HG03565 (cell line): ENCODE results near the gene TRAF1.
"Not testable (repeated sequence)": the region's sequence is repeated elsewhere in the genome, so short reads cannot be mapped to it uniquely, and the experiment has no call there.

Source experiments
- ATAC-seq: cut with Tn5 transposase; IDR thresholded peaks from one replicate; pipeline ENCODE4 v1.9.1; 2021; ENCODE audit warnings: mild to moderate bottlenecking, moderate library complexity; ENCODE audit not compliant: unreplicated experiment

TRAF1 gene

GRCh38 chr9:120926397-120926928, at the start of gene TRAF1:
Gene TRAF1, minus strand, starts transcription at chr9:120926796. Its CDS starts 721 bp downstream, at chr9:120926075.
- ATAC-seq, result peak; percentile 2

GRCh38 chr9:120974921-120975320, 48.3 kb upstream of the TRAF1 start:
- no peak for ATAC-seq

- no peak for ATAC-seq
These were observed 47.6 kb upstream of the TRAF1 start for GRCh38 chr9:120974181-120974580.

- no peak for ATAC-seq
These were observed 45.3 kb upstream of the TRAF1 start for GRCh38 chr9:120971938-120972337.

- not testable (repeated sequence) for ATAC-seq
These were observed 44.9 kb upstream of the TRAF1 start for GRCh38 chr9:120971471-120971870.

- no peak for ATAC-seq
These were observed 43.6 kb upstream of the TRAF1 start for GRCh38 chr9:120970244-120970643.

- no peak for ATAC-seq
These were observed 39.4 kb upstream of the TRAF1 start for GRCh38 chr9:120966013-120966369.

GRCh38 chr9:120965344-120966012, 38.9 kb upstream of the TRAF1 start:
- no peak for ATAC-seq

GRCh38 chr9:120961936-120962335, 35.3 kb upstream of the TRAF1 start:
- ATAC-seq, result no peak

GRCh38 chr9:120960001-120960400, 33.4 kb upstream of the TRAF1 start:
- no peak for ATAC-seq

GRCh38 chr9:120956862-120957261, 30.3 kb upstream of the TRAF1 start:
- ATAC-seq, result no peak

- no peak for ATAC-seq
These were observed 25.5 kb upstream of the TRAF1 start for GRCh38 chr9:120951960-120952618.

- ATAC-seq, result no peak
These were observed 24.1 kb upstream of the TRAF1 start for GRCh38 chr9:120950421-120951388.

GRCh38 chr9:120949290-120949689, 22.7 kb upstream of the TRAF1 start:
- no peak for ATAC-seq

- ATAC-seq, result no peak
These were observed 22.2 kb upstream of the TRAF1 start for GRCh38 chr9:120948824-120949223.

GRCh38 chr9:120947222-120947621, 20.6 kb upstream of the TRAF1 start:
- no peak for ATAC-seq

- no peak for ATAC-seq
These were observed 19.7 kb upstream of the TRAF1 start for GRCh38 chr9:120946259-120946658.

GRCh38 chr9:120944948-120945347, 18.4 kb upstream of the TRAF1 start:
- no peak for ATAC-seq

GRCh38 chr9:120944434-120944843, 17.8 kb upstream of the TRAF1 start:
- peak; percentile 95 for ATAC-seq

GRCh38 chr9:120942186-120943001, 15.8 kb upstream of the TRAF1 start:
- no peak for ATAC-seq
